ENCODE data around the gene RBMS1. TPM values are rescaled to one million over a fixed set of nuclear protein-coding genes. Genes with fewer than 3 reads are reported as not detected.

RBMS1 gene
- total and polyA plus RNA-seq, 2 of the 13 experiments (the other 11 are each of a cell fraction or from before 2014, with no cell fraction given): 55.5 to 110 TPM

DNA sequence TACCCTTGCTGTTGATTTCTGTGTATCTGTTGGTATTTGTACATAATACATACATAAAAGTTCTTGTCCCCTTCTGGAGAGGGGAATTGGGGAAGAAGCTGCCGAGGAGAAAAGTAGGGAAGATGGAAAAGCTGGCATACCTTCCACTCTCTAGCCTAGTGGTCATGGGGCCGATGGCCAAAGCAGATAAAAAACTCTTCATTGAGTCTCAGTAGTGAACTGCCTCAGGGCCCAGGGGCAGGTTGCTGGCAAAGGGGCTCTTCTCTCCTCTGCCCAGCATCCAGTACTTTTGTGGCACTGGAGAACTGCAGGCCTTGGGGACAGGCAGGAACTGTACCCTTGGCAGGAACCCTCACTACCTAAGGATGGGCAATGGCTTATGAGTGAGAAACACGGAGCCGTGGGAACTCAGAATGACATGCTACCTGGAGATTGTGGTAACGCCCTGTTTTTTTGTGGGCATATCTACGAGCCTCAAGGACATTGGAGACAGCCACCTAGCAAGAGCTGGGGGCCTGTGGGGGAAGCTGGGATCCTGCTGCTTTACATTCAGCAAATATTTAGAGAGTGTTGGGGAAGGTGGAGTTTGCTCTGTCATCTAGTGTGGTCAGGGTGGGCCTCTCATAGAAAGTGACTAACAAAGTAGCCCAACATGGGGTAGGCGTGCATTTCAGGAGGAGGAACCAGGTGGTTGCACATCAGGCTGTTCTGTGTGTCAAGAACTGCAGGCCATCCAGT, 270.9 kb downstream of the RBMS1 start (continued):
- peak; percentile 74 for TF ChIP-seq ZBTB20 (CRISPR knock-in tag; IDR thresholded peaks at IDR 0.05; ENCODE audit: borderline replicate concordance, low read depth)
- TF ChIP-seq, protein P1, sequence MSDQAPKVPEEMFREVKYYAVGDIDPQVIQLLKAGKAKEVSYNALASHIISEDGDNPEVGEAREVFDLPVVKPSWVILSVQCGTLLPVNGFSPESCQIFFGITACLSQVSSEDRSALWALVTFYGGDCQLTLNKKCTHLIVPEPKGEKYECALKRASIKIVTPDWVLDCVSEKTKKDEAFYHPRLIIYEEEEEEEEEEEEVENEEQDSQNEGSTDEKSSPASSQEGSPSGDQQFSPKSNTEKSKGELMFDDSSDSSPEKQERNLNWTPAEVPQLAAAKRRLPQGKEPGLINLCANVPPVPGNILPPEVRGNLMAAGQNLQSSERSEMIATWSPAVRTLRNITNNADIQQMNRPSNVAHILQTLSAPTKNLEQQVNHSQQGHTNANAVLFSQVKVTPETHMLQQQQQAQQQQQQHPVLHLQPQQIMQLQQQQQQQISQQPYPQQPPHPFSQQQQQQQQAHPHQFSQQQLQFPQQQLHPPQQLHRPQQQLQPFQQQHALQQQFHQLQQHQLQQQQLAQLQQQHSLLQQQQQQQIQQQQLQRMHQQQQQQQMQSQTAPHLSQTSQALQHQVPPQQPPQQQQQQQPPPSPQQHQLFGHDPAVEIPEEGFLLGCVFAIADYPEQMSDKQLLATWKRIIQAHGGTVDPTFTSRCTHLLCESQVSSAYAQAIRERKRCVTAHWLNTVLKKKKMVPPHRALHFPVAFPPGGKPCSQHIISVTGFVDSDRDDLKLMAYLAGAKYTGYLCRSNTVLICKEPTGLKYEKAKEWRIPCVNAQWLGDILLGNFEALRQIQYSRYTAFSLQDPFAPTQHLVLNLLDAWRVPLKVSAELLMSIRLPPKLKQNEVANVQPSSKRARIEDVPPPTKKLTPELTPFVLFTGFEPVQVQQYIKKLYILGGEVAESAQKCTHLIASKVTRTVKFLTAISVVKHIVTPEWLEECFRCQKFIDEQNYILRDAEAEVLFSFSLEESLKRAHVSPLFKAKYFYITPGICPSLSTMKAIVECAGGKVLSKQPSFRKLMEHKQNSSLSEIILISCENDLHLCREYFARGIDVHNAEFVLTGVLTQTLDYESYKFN (CRISPR knock-in tag; conservative IDR thresholded peaks at IDR 0.05): peak; percentile 82
- TF ChIP-seq ZNF441 (CRISPR knock-in tag; IDR thresholded peaks at IDR 0.05; ENCODE audit: borderline replicate concordance): peak; percentile 83; the same call in 1 of the 2 replicates

All from HepG2 (cell line).